ENCODE measurements around the gene SLC12A9.

Gene SLC12A9

GRCh38 chr7:100894860-100895700, 42.6 kb downstream of the SLC12A9 start:
- peaks cover 7 to 10% of the 10 kb centered on the region in 2 donors for H3K27me3 ChIP-seq (ENCODE audit: control insufficient read depth in 2 of 2, insufficient read depth in 2 of 2, low read length in 2 of 2)

GRCh38 chr7:100895701-100895955, 43.1 kb downstream of the SLC12A9 start, which contains the start of gene ACHE:
Gene ACHE (minus strand): TSS chr7:100895888. CDS start chr7:100894232, 1,656 bp downstream.
- Histone ChIP-seq H3K4me3 (ENCODE audit: low read length in 2 of 2) (peak within 1 kb of the TSS; percentile 64 to 65), H3K36me3 (ENCODE audit: control insufficient read depth in 2 of 2, insufficient read depth in 2 of 2, low read length in 2 of 2) (no peaks in the 10 kb centered on the region), H3K27me3 (ENCODE audit: control insufficient read depth in 2 of 2, insufficient read depth in 2 of 2, low read length in 2 of 2) (peaks cover 7 to 10% of the 10 kb centered on the region in 2 donors), H3K4me1 (ENCODE audit: control insufficient read depth in 2 of 2, insufficient read depth in 2 of 2, low read length in 2 of 2) (peaks cover 24 to 30% of the 10 kb centered on the region in 2 donors), H3K27ac (ENCODE audit: low read depth in 2 of 2, low read length in 2 of 2) (peak within 1 kb of the TSS; percentile 43 to 75), H3K9me3 (ENCODE audit: control insufficient read depth in 2 of 2, low read length in 2 of 2) (no peaks in the 10 kb centered on the region), H3K9ac (ENCODE audit: low read depth in 1 of 2, low read length in 2 of 2) (peak within 1 kb of the TSS; percentile 14 to 65)

More at GRCh38 chr7:100894860-100895700, 42.6 kb downstream of the SLC12A9 start:
- peak overlapping the region; percentile 41 to 60 for H3K4me3 ChIP-seq (ENCODE audit: low read length in 2 of 2)
- H3K27ac ChIP-seq (ENCODE audit: low read depth in 2 of 2, low read length in 2 of 2): peak overlapping the region in 1 of 2 donors; percentile 47
- peak overlapping the region in 1 of 2 donors; percentile 65 for H3K9ac ChIP-seq (ENCODE audit: low read depth in 1 of 2, low read length in 2 of 2)
- H3K9me3 ChIP-seq (ENCODE audit: control insufficient read depth in 2 of 2, low read length in 2 of 2): no peaks in the 10 kb centered on the region
- H3K36me3 ChIP-seq (ENCODE audit: control insufficient read depth in 2 of 2, insufficient read depth in 2 of 2, low read length in 2 of 2): no peaks in the 10 kb centered on the region
- H3K4me1 ChIP-seq (ENCODE audit: control insufficient read depth in 2 of 2, insufficient read depth in 2 of 2, low read length in 2 of 2): peaks cover 28 to 35% of the 10 kb centered on the region in 2 donors

GRCh38 chr7:100895956-100896731, 43.6 kb downstream of the SLC12A9 start:
- H3K27ac ChIP-seq (ENCODE audit: low read depth in 2 of 2, low read length in 2 of 2): peak overlapping the region; percentile 43 to 75
- H3K4me3 ChIP-seq (ENCODE audit: low read length in 2 of 2): peak overlapping the region; percentile 64 to 65
- H3K36me3 ChIP-seq (ENCODE audit: control insufficient read depth in 2 of 2, insufficient read depth in 2 of 2, low read length in 2 of 2): no peaks in the 10 kb centered on the region
- peaks cover 21 to 29% of the 10 kb centered on the region in 2 donors for H3K4me1 ChIP-seq (ENCODE audit: control insufficient read depth in 2 of 2, insufficient read depth in 2 of 2, low read length in 2 of 2)
- H3K9me3 ChIP-seq (ENCODE audit: control insufficient read depth in 2 of 2, low read length in 2 of 2): no peaks in the 10 kb centered on the region
- H3K27me3 ChIP-seq (ENCODE audit: control insufficient read depth in 2 of 2, insufficient read depth in 2 of 2, low read length in 2 of 2): peaks cover 7 to 10% of the 10 kb centered on the region in 2 donors
- H3K9ac ChIP-seq (ENCODE audit: low read depth in 1 of 2, low read length in 2 of 2): peak overlapping the region; percentile 14 to 58

GRCh38 chr7:100896732-100897608, 44.5 kb downstream of the SLC12A9 start:
- peak overlapping the region; percentile 84 to 86 for H3K27ac ChIP-seq (ENCODE audit: low read depth in 2 of 2, low read length in 2 of 2)
- peaks cover 21 to 28% of the 10 kb centered on the region in 2 donors for H3K4me1 ChIP-seq (ENCODE audit: control insufficient read depth in 2 of 2, insufficient read depth in 2 of 2, low read length in 2 of 2)
- H3K27me3 ChIP-seq (ENCODE audit: control insufficient read depth in 2 of 2, insufficient read depth in 2 of 2, low read length in 2 of 2): peaks cover 7 to 10% of the 10 kb centered on the region in 2 donors
- H3K9ac ChIP-seq (ENCODE audit: low read depth in 1 of 2, low read length in 2 of 2): peak overlapping the region; percentile 14 to 58
- H3K36me3 ChIP-seq (ENCODE audit: control insufficient read depth in 2 of 2, insufficient read depth in 2 of 2, low read length in 2 of 2): no peaks in the 10 kb centered on the region
- peak overlapping the region; percentile 52 to 64 for H3K4me3 ChIP-seq (ENCODE audit: low read length in 2 of 2)
- H3K9me3 ChIP-seq (ENCODE audit: control insufficient read depth in 2 of 2, low read length in 2 of 2): no peaks in the 10 kb centered on the region

GRCh38 chr7:100897772-100898454, 45.4 kb downstream of the SLC12A9 start:
- H3K4me1 ChIP-seq (ENCODE audit: control insufficient read depth in 2 of 2, insufficient read depth in 2 of 2, low read length in 2 of 2): peaks cover 21 to 31% of the 10 kb centered on the region in 2 donors
- H3K9me3 ChIP-seq (ENCODE audit: control insufficient read depth in 2 of 2, low read length in 2 of 2): no peaks in the 10 kb centered on the region
- no peaks in the 10 kb centered on the region for H3K36me3 ChIP-seq (ENCODE audit: control insufficient read depth in 2 of 2, insufficient read depth in 2 of 2, low read length in 2 of 2)
- no peak overlapping the region for H3K4me3 ChIP-seq (ENCODE audit: low read length in 2 of 2)
- peak overlapping the region; percentile 84 to 86 for H3K27ac ChIP-seq (ENCODE audit: low read depth in 2 of 2, low read length in 2 of 2)
- peaks cover 7 to 10% of the 10 kb centered on the region in 2 donors for H3K27me3 ChIP-seq (ENCODE audit: control insufficient read depth in 2 of 2, insufficient read depth in 2 of 2, low read length in 2 of 2)
- peak overlapping the region; percentile 47 to 58 for H3K9ac ChIP-seq (ENCODE audit: low read depth in 1 of 2, low read length in 2 of 2)

- Histone ChIP-seq H3K27me3 (ENCODE audit: control insufficient read depth in 2 of 2, insufficient read depth in 2 of 2, low read length in 2 of 2) (peaks cover 7% of the 10 kb centered on the region in 2 donors), H3K36me3 (ENCODE audit: control insufficient read depth in 2 of 2, insufficient read depth in 2 of 2, low read length in 2 of 2) (no peaks in the 10 kb centered on the region), H3K4me1 (ENCODE audit: control insufficient read depth in 2 of 2, insufficient read depth in 2 of 2, low read length in 2 of 2) (peaks cover 21 to 31% of the 10 kb centered on the region in 2 donors), H3K27ac (ENCODE audit: low read depth in 2 of 2, low read length in 2 of 2) (no peak overlapping the region), H3K9me3 (ENCODE audit: control insufficient read depth in 2 of 2, low read length in 2 of 2) (no peaks in the 10 kb centered on the region), H3K9ac (ENCODE audit: low read depth in 1 of 2, low read length in 2 of 2) (no peak overlapping the region), H3K4me3 (ENCODE audit: low read length in 2 of 2) (no peak overlapping the region)
Measured at GRCh38 chr7:100899432-100899831, 46.9 kb downstream of the SLC12A9 start.

GRCh38 chr7:100900978-100901377, 48.5 kb downstream of the SLC12A9 start:
- H3K27me3 ChIP-seq (ENCODE audit: control insufficient read depth in 2 of 2, insufficient read depth in 2 of 2, low read length in 2 of 2): peaks cover 6% of the 10 kb centered on the region in 2 donors
- peak overlapping the region; percentile 35 to 72 for H3K27ac ChIP-seq (ENCODE audit: low read depth in 2 of 2, low read length in 2 of 2)
- peaks cover 15 to 27% of the 10 kb centered on the region in 2 donors for H3K4me1 ChIP-seq (ENCODE audit: control insufficient read depth in 2 of 2, insufficient read depth in 2 of 2, low read length in 2 of 2)
- no peak overlapping the region for H3K4me3 ChIP-seq (ENCODE audit: low read length in 2 of 2)
- H3K36me3 ChIP-seq (ENCODE audit: control insufficient read depth in 2 of 2, insufficient read depth in 2 of 2, low read length in 2 of 2): no peaks in the 10 kb centered on the region
- H3K9ac ChIP-seq (ENCODE audit: low read depth in 1 of 2, low read length in 2 of 2): no peak overlapping the region
- H3K9me3 ChIP-seq (ENCODE audit: control insufficient read depth in 2 of 2, low read length in 2 of 2): no peaks in the 10 kb centered on the region

GRCh38 chr7:100901921-100902332, 49.4 kb downstream of the SLC12A9 start:
- Histone ChIP-seq H3K4me3 (ENCODE audit: low read length in 2 of 2) (no peak overlapping the region), H3K27me3 (ENCODE audit: control insufficient read depth in 2 of 2, insufficient read depth in 2 of 2, low read length in 2 of 2) (no peaks in the 10 kb centered on the region), H3K27ac (ENCODE audit: low read depth in 2 of 2, low read length in 2 of 2) (peak overlapping the region; percentile 74 to 80), H3K9me3 (ENCODE audit: control insufficient read depth in 2 of 2, low read length in 2 of 2) (no peaks in the 10 kb centered on the region), H3K9ac (ENCODE audit: low read depth in 1 of 2, low read length in 2 of 2) (peak overlapping the region in 1 of 2 donors; percentile 51), H3K4me1 (ENCODE audit: control insufficient read depth in 2 of 2, insufficient read depth in 2 of 2, low read length in 2 of 2) (peaks cover 10 to 20% of the 10 kb centered on the region in 2 donors), H3K36me3 (ENCODE audit: control insufficient read depth in 2 of 2, insufficient read depth in 2 of 2, low read length in 2 of 2) (no peaks in the 10 kb centered on the region)

GRCh38 chr7:100902638-100903037, 50.1 kb downstream of the SLC12A9 start:
- H3K27ac ChIP-seq (ENCODE audit: low read depth in 2 of 2, low read length in 2 of 2): peak overlapping the region; percentile 74 to 80
- no peak overlapping the region for H3K4me3 ChIP-seq (ENCODE audit: low read length in 2 of 2)
- H3K4me1 ChIP-seq (ENCODE audit: control insufficient read depth in 2 of 2, insufficient read depth in 2 of 2, low read length in 2 of 2): peaks cover 3 to 14% of the 10 kb centered on the region in 2 donors
- H3K36me3 ChIP-seq (ENCODE audit: control insufficient read depth in 2 of 2, insufficient read depth in 2 of 2, low read length in 2 of 2): no peaks in the 10 kb centered on the region
- H3K9me3 ChIP-seq (ENCODE audit: control insufficient read depth in 2 of 2, low read length in 2 of 2): no peaks in the 10 kb centered on the region
- peak overlapping the region in 1 of 2 donors; percentile 51 for H3K9ac ChIP-seq (ENCODE audit: low read depth in 1 of 2, low read length in 2 of 2)
- H3K27me3 ChIP-seq (ENCODE audit: control insufficient read depth in 2 of 2, insufficient read depth in 2 of 2, low read length in 2 of 2): no peaks in the 10 kb centered on the region

All from mucosa of rectum (tissue), 2 donors.